GM12878 (cell line): ENCODE data around the gene SARDH. TPM values are rescaled to one million over a fixed set of nuclear protein-coding genes. Genes with fewer than 3 reads are reported as not detected.

ENCODE experiments used
- ATAC-seq: fragments of 200-7000 bp; cut with Tn5 transposase; 3 replicates; pipeline ENCODE4 v1.9.1; 2020; ENCODE audit warnings: mild to moderate bottlenecking, moderate library complexity
- BruUV-seq: library from RNA; stranded (reverse); fragments of 400-500 nt; replicated peaks from 2 replicates; lab custom pipeline; 2021; lab: Mats Ljungman, UMichigan
- CTCF ChIA-PET: fragments of 300-600 bp; sonication (Branson Sonifier 250); formaldehyde crosslinking; extraction: SDS; loops from one replicate; lab custom pipeline; 2021; ENCODE audit warnings: inconsistent platforms; lab: Yijun Ruan, JAX
- POLR2A ChIA-PET: fragments of 350-600 bp; formaldehyde crosslinking; extraction: SDS; loops from one replicate; lab custom pipeline; 2021; ENCODE audit warnings: inconsistent platforms; lab: Charles Lee
- RAD21 ChIA-PET: fragments of 300-600 bp; sonication (Branson Sonifier 250); formaldehyde crosslinking; loops from one replicate; lab custom pipeline; 2023; ENCODE audit warnings: antibody characterized with exemption; ENCODE audit not compliant: unreplicated experiment; lab: Charles Lee
- SMC1A ChIA-PET: fragments of 300-600 bp; sonication (Branson Sonifier 250); formaldehyde crosslinking; loops from one replicate; lab custom pipeline; 2023; ENCODE audit not compliant: unreplicated experiment, uncharacterized antibody; lab: Charles Lee
- DNase-seq: peaks from one replicate; pipeline ENCODE4 v3.0.0-alpha.2; 2011; ENCODE audit warnings: low read depth, low spot score
- FAIRE-seq: peaks from 3 replicates; lab custom pipeline; 2011; peaks lifted over from hg19 to GRCh38; lab: Jason Lieb, UNC
- H2AFZ ChIP-seq: 2 replicates; pipeline ENCODE4 v1.6.0; 2011; ENCODE audit warnings: low read depth, low read length, control low read depth; ENCODE audit not compliant: control insufficient read depth
- H3K27ac ChIP-seq: 2 replicates; pipeline ENCODE4 v1.5.1; 2011; ENCODE audit warnings: control low read depth; ENCODE audit not compliant: control insufficient read depth, insufficient read depth
- H3K27me3 ChIP-seq, 2 experiments: replicated peaks in 1 of 2; 2 replicates each; pipeline versions ENCODE4 v1.6.0 to v1.6.1; 2011; ENCODE audit warnings: low read length in 1 of 2; ENCODE audit not compliant: control insufficient read depth in 2 of 2, insufficient read depth in 2 of 2
- H3K36me3 ChIP-seq, 2 experiments: 2 replicates each; pipeline ENCODE4 v1.5.1; 2011; ENCODE audit warnings: low read length in 1 of 2; ENCODE audit not compliant: control insufficient read depth in 2 of 2, insufficient read depth in 2 of 2
- H3K4me1 ChIP-seq: 2 replicates; pipeline ENCODE4 v1.6.1; 2011; ENCODE audit warnings: mild to moderate bottlenecking, low read length, moderate library complexity, mixed read lengths; ENCODE audit not compliant: control insufficient read depth, insufficient read depth
- H3K4me2 ChIP-seq: 2 replicates; pipeline ENCODE4 v1.6.0; 2011; ENCODE audit warnings: control low read depth; ENCODE audit not compliant: control insufficient read depth, insufficient read depth
- H3K4me3 ChIP-seq: fragments of 200-600 bp; sonication (generic); 2 replicates; pipeline ENCODE4 v1.5.1; 2016
- H3K79me2 ChIP-seq: 2 replicates; pipeline ENCODE4 v1.6.0; 2011; ENCODE audit warnings: low read length; ENCODE audit not compliant: control insufficient read depth, insufficient read depth
- H3K9ac ChIP-seq: 2 replicates; pipeline ENCODE4 v1.8.0; 2011; ENCODE audit warnings: low read length, control low read depth, mixed read lengths; ENCODE audit not compliant: control insufficient read depth, insufficient read depth
- H3K9me3 ChIP-seq: replicated peaks from 3 replicates; pipeline ENCODE4 v1.5.1; 2011; ENCODE audit warnings: mild to moderate bottlenecking, low read length; ENCODE audit not compliant: control insufficient read depth, insufficient read depth
- H4K20me1 ChIP-seq: 2 replicates; pipeline ENCODE4 v1.6.0; 2011; ENCODE audit not compliant: control insufficient read depth, insufficient read depth
- CHD2 ChIP-seq: IDR thresholded peaks from 2 replicates; pipeline ENCODE4 v1.6.1; 2011; ENCODE audit warnings: low read depth, low read length, improper control_type of control experiment, borderline replicate concordance
- DPF2 ChIP-seq: fragments of 450-650 bp; IDR thresholded peaks from 2 replicates; pipeline ENCODE4 v1.6.1; 2017; ENCODE audit warnings: mild to moderate bottlenecking
- ESRRA ChIP-seq: IDR thresholded peaks from 2 replicates; pipeline ENCODE4 v1.6.1; 2012; ENCODE audit warnings: mild to moderate bottlenecking, low read length, improper control_type of control experiment
- GABPA ChIP-seq: IDR thresholded peaks from 2 replicates; pipeline ENCODE4 v1.6.1; 2014; ENCODE audit warnings: antibody characterized with exemption, low read depth, mild to moderate bottlenecking, inconsistent platforms
- MLLT1 ChIP-seq: fragments of 450-650 bp; IDR thresholded peaks from 2 replicates; pipeline ENCODE4 v1.6.1; 2016; ENCODE audit warnings: mild to moderate bottlenecking
- MYC ChIP-seq: IDR thresholded peaks from 2 replicates; pipeline ENCODE4 v1.6.1; 2011; ENCODE audit warnings: mild to moderate bottlenecking, low read length, moderate library complexity, inconsistent platforms; ENCODE audit not compliant: insufficient read depth, insufficient replicate concordance, insufficient read length, severe bottlenecking
- ZNF592 ChIP-seq: fragments of 450-650 bp; IDR thresholded peaks from 2 replicates; pipeline ENCODE4 v1.6.1; 2017; ENCODE audit warnings: mild to moderate bottlenecking, moderate library complexity
- WGBS: methylation state at CpG from one replicate; pipeline ENCODE4 v1.1.6; 2016; ENCODE audit warnings: low lambda C conversion rate; ENCODE audit not compliant: insufficient replicate concordance, insufficient coverage; ENCODE audit errors: missing lambda C conversion rate; 5-methylcytosine and 5-hydroxymethylcytosine counted together
- in situ Hi-C: fragments of 300-500 bp; cut with MboI; formaldehyde crosslinking; loops from 9 replicates; pipeline ENCODE4 v1.14.3; 2018; ENCODE audit warnings: mixed read lengths
- intact Hi-C: fragments of 100-400 bp; cut with micrococcal nuclease; formaldehyde crosslinking; loops from one replicate; pipeline ENCODE4 v1.14.2; 2022; ENCODE audit not compliant: unreplicated experiment
- polyA plus RNA-seq, 11 experiments: library from polyadenylated mRNA; depleted of rRNA in 4 of 11; unstranded in 6 of 11; stranded (reverse) in 5 of 11; fragments of >200 nt; fragmentation: Nextera tagmentation in 4 of 11; fragmentation: Illumina TruSeq in 1 of 11; extraction: Ambion mirVana in 4 of 11; extraction: Trizol in 1 of 11; gene quantifications; 1 replicate in 1 of 11; 2 replicates in 10 of 11; pipeline versions ENCODE4 v1.2.1 to v1.2.3, GENCODE V29; 2011 to 2016; ENCODE audit warnings: inconsistent platforms in 2 of 11, missing spikeins in 2 of 11, low read depth in 1 of 11
- total RNA-seq, 4 experiments: library from RNA; depleted of rRNA in 3 of 4; stranded (reverse); fragments of >200 nt in 3 of 4; fragmentation: Illumina TruSeq in 1 of 4; extraction: Trizol in 1 of 4; gene quantifications; 2 replicates each; pipeline versions ENCODE4 v1.2.1 to v1.2.3, GENCODE V29; 2013 to 2021

SARDH gene
- total and polyA plus RNA-seq, 10 of the 15 experiments (the other 5 are each of a cell fraction or from before 2014, with no cell fraction given) = 0.03 to 0.15 (median 0.10) TPM; not detected in 6

GRCh38 chr9:133730994-133731715 is 7.0 kb downstream of the SARDH start:
- Histone ChIP-seq H3K4me3 (no peak overlapping the region), H3K27ac (no peak overlapping the region), H3K9ac (no peak overlapping the region), H3K36me3 (no peaks in the 10 kb centered on the region), H2AFZ (no peak overlapping the region), H3K79me2 (no peaks in the 10 kb centered on the region), H3K9me3 (no peaks in the 10 kb centered on the region), H3K4me1 (no peaks in the 10 kb centered on the region), H3K27me3 (no peaks in the 10 kb centered on the region; a peak in 2 of 4 replicates), H3K4me2 (no peak overlapping the region), H4K20me1 (no peaks in the 10 kb centered on the region)
- intact Hi-C loops (no loop called here), in situ Hi-C loops (no loop called here)
- FAIRE-seq (no peak), ATAC-seq (no peak), DNase-seq (no peak)
- WGBS = 60% methylated on average over 27 of the region's 27 CpGs
- ChIA-PET CTCF (interaction anchor here (1.4 kb wide), 1 partner anchor 12 kb away, joined by 4 read pairs; no protein-coding TSS in a partner anchor), RAD21 (no interaction called here), POLR2A (no interaction called here), SMC1A (no interaction called here)
- no TSS peak for BruUV-seq
- TF ChIP-seq ESRRA (no peak), DPF2 (no peak), MYC (no peak)

GRCh38 chr9:133729617-133730281 is 8.4 kb downstream of the SARDH start:
- no peak for ATAC-seq
- no peak overlapping the region for H3K27ac ChIP-seq
- RAD21 ChIA-PET = no interaction called here
- no peaks in the 10 kb centered on the region for H3K79me2 ChIP-seq
- POLR2A ChIA-PET = interaction anchor here (0.7 kb wide), 1 partner anchor 90 kb away, joined by 3 read pairs; no protein-coding TSS in a partner anchor
- H3K9ac ChIP-seq = no peak overlapping the region
- H2AFZ ChIP-seq = no peak overlapping the region
- H4K20me1 ChIP-seq = no peaks in the 10 kb centered on the region
- 54% methylated on average over 19 of the region's 19 CpGs for WGBS
- intact Hi-C loops = loop anchor here (10.0 kb wide), 1 partner anchor 145 kb away; no protein-coding TSS in a partner anchor
- BruUV-seq = no TSS peak
- FAIRE-seq = no peak
- no peak overlapping the region for H3K4me3 ChIP-seq
- H3K36me3 ChIP-seq = no peaks in the 10 kb centered on the region
- no peak for TF ChIP-seq ZNF592
- TF ChIP-seq CHD2 = no peak
- no peak for TF ChIP-seq GABPA
- no peak for TF ChIP-seq MLLT1
- no peak overlapping the region for H3K4me2 ChIP-seq
- in situ Hi-C loops = no loop called here
- no peaks in the 10 kb centered on the region for H3K4me1 ChIP-seq
- no peaks in the 10 kb centered on the region; a peak in 2 of 4 replicates for H3K27me3 ChIP-seq
- no peaks in the 10 kb centered on the region for H3K9me3 ChIP-seq
- SMC1A ChIA-PET = no interaction called here
- CTCF ChIA-PET = interaction anchor here (1.4 kb wide), 1 partner anchor 13 kb away, joined by 4 read pairs; no protein-coding TSS in a partner anchor
- DNase-seq = no peak
